Epithelial cell of esophagus (primary cell): ENCODE data around the gene XPNPEP3.

ENCODE experiments used
- DNase-seq: peaks from one replicate; pipeline ENCODE4 v3.0.0; 2010; ENCODE audit warnings: low read depth
- H3K4me3 ChIP-seq: 2 replicates; pipeline ENCODE4 v1.5.1; 2011; ENCODE audit warnings: mild to moderate bottlenecking, low read length, control low read depth
- CTCF ChIP-seq: IDR thresholded peaks from 2 replicates; pipeline ENCODE4 v1.5.1; 2011; ENCODE audit warnings: low read depth, mild to moderate bottlenecking, low read length, control low read depth, inconsistent platforms; ENCODE audit not compliant: insufficient read depth; ENCODE audit errors: missing control alignments

XPNPEP3 gene

GRCh38 chr22:40972587-40972986 is 115.6 kb downstream of the XPNPEP3 start:
- DNase-seq, result no peak
- TF ChIP-seq CTCF, result no peak
- no peak overlapping the region for H3K4me3 ChIP-seq

- no peak for DNase-seq
- TF ChIP-seq CTCF, result no peak
- H3K4me3 ChIP-seq, result no peak overlapping the region
These were observed 116.2 kb downstream of the XPNPEP3 start for GRCh38 chr22:40973144-40973543.

DNA sequence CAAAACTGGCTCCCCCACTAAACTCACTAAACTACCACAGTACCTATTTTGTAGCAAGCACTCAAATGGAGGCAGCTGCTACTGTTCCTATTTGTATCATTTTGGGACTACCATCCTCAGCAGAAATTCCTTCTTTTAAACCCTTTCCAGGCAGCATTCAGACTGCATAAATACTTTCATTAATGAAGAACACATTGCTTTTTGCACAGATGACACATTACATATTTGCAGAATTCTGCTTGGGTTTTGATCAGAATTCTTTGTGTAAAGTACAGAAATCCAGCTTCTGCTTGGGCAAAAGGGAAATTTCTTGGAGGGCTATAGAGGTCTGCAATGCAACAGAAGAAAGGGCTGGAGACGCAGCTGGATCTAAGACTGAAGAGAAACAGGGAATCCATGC is 118.4 kb downstream of the XPNPEP3 start:
- H3K4me3 ChIP-seq, result no peak overlapping the region
- no peak for DNase-seq
- TF ChIP-seq CTCF, result no peak

DNA sequence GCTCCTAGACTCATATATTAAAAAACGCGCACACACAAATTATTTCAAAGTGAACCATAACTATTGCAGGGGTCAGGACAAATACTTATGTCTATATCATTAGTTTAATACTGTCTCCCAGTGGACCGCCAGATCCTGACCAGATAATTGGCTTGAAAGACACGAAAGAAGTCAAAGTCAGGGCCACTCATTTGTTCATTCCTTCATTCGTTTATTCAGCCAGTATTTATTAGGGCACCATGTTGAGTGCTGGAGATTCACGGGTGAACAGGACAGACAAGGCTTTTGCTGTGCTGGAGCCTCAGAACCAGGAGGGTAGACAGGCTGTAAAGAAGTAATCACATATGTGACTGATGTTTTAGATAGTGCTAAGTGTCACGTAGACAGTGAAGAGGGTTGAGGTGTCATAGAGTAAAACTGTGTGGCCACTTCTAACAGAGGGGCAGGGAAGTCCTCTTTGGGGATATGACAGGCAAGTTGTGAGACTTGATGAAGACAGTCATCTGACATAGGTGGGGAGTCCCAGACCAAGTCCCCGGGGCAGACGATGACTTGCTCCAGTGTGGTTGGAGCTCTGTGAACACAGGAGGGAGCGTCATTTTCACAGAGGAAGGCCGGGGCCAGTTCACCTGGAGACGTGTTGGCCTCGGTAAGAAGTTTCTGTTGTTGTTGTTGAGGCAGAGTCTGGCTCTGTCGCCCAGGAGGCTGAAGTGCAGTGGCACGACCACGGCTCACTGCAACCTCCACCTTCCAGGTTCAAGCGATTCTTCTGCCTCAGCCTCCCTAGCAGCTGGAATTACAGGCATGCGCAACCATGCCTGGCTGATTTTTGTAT is 120.1 kb downstream of the XPNPEP3 start:
- TF ChIP-seq CTCF, result no peak
- H3K4me3 ChIP-seq, result no peak overlapping the region
- no peak for DNase-seq

DNA sequence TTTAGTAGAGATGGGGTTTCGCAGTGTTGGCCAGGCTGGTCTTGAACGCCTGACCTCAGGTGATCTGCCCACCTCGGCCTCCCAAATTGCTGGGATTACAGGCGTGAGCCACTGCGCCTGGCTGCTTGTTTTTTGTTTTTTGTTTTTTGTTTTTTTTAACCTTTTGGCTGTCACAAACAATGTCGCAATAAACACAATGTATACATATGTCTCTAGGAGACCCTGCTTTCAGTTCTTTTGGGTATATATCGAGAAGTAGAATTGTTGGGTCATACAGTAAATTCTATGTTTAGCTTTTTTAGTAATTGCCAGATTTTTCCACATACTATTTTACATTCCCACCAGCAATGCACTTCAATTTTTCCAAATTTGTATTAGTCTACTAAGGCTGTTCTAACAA is 122.2 kb downstream of the XPNPEP3 start:
- no peak for TF ChIP-seq CTCF
- H3K4me3 ChIP-seq, result no peak overlapping the region
- DNase-seq, result no peak

- DNase-seq, result no peak
- H3K4me3 ChIP-seq, result no peak overlapping the region
- no peak for TF ChIP-seq CTCF
These were observed 122.9 kb downstream of the XPNPEP3 start for GRCh38 chr22:40979871-40980270.
